Chondrocyte (in vitro differentiated cells): ENCODE data around the gene WIZ. TPM values are rescaled to one million over a fixed set of nuclear protein-coding genes. Genes with fewer than 3 reads are reported as not detected.

ENCODE experiments used
- DNase-seq: peaks from one replicate; pipeline ENCODE4 v3.0.0; 2021; ENCODE audit warnings: mixed read lengths, low spot score
- H3K27ac Mint-ChIP-seq: one replicate; pipeline ENCODE4 v1.8.0; 2021; ENCODE audit warnings: mild to moderate bottlenecking, moderate library complexity, mixed read lengths; ENCODE audit not compliant: unreplicated experiment
- H3K27me3 Mint-ChIP-seq: 2 replicates; pipeline ENCODE4 v1.8.0; 2021; ENCODE audit warnings: low read depth, mixed read lengths
- H3K36me3 Mint-ChIP-seq: 2 replicates; pipeline ENCODE4 v1.8.0; 2021; ENCODE audit warnings: low read depth, mixed read lengths
- H3K4me1 Mint-ChIP-seq: 2 replicates; pipeline ENCODE4 v1.8.0; 2021; ENCODE audit warnings: low read depth, mild to moderate bottlenecking, mixed read lengths
- H3K4me3 Mint-ChIP-seq: one replicate; pipeline ENCODE4 v1.8.0; 2021; ENCODE audit warnings: mild to moderate bottlenecking, moderate library complexity, mixed read lengths; ENCODE audit not compliant: unreplicated experiment
- H3K9me3 Mint-ChIP-seq: 2 replicates; pipeline ENCODE4 v1.8.0; 2021; ENCODE audit warnings: low read depth, mixed read lengths
- total RNA-seq: library from RNA; stranded (reverse); gene quantifications from 3 replicates; pipeline ENCODE4 v1.2.1, GENCODE V29; 2021
- TF ChIP-seq, protein P1 (sequence below): fragments of 200-600 bp; sonication (generic); IDR thresholded peaks from 2 replicates; pipeline ENCODE4 v1.5.0; 2021; ENCODE audit warnings: antibody characterized with exemption, mild to moderate bottlenecking, moderate library complexity

WIZ gene
- total RNA-seq, 1 donor from 2014 or later: 52.4 TPM

DNA sequence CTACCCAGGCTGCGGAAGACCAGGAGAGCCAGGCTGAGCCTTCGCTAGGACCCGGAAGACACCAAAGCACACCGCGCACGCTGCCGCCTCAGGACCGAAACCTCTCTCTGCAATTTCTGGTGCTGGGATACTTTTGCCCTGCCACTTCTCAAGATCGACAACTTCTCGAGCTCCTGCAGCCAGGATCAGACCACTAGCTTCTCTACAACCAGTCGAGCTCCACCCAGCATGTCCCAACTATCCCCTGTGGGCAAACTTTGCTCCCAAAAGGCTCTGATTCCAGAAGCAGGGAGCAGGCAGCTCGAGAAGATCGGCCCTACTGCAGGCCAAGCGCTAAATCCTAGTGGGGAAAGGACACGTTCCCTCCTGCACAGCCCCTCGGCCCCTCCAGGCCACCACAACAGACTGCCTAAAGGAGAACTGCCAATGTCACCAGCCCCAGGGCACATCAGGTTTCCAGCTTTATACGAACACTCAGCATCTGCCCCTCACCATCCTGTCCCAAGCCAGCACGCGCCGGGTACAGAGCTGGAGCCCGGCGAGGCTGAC lies 71.1 kb downstream of the WIZ start:
- Mint-ChIP-seq H3K36me3 (peaks cover 2% of the 10 kb centered on the region), H3K4me3 (peak overlapping the region; percentile 88), H3K27me3 (no peaks in the 10 kb centered on the region), H3K27ac (peak overlapping the region; percentile 90), H3K9me3 (no peaks in the 10 kb centered on the region), H3K4me1 (peaks cover 41% of the 10 kb centered on the region)
- TF ChIP-seq, protein P1, sequence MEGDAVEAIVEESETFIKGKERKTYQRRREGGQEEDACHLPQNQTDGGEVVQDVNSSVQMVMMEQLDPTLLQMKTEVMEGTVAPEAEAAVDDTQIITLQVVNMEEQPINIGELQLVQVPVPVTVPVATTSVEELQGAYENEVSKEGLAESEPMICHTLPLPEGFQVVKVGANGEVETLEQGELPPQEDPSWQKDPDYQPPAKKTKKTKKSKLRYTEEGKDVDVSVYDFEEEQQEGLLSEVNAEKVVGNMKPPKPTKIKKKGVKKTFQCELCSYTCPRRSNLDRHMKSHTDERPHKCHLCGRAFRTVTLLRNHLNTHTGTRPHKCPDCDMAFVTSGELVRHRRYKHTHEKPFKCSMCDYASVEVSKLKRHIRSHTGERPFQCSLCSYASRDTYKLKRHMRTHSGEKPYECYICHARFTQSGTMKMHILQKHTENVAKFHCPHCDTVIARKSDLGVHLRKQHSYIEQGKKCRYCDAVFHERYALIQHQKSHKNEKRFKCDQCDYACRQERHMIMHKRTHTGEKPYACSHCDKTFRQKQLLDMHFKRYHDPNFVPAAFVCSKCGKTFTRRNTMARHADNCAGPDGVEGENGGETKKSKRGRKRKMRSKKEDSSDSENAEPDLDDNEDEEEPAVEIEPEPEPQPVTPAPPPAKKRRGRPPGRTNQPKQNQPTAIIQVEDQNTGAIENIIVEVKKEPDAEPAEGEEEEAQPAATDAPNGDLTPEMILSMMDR: peak; percentile 7
- DNase-seq: peak; percentile 73

DNA sequence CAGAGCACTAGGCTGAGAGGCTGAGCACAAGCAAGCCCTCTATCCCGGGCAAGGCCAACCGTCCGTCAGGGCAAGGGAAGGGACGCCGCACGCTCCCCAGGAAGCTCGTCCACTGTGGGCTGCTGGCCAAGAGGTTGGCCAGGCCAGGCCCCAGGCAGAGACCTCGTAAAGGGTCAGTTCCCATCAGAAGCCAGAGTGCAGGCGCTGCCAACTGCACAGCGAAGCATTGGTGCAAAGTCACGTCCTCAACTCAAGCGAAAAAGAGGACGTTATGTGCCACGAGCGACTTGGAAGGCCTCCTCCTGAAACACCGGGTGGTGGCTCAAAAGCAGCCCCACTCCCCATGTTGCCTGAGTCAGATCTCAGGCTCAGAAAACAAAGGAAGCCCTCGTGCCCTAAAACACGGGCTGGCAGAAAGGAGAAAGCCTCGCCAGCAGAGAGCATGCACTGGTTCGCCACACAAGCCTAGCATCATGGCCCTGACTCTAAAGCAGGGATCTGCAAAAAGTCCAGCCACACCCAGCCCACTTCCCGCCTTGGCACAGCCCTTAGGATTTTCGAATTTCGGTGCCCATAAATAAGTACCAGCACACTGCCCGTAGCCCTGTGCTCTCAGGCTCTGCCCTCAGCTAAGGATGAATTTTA lies 74.8 kb downstream of the WIZ start:
- no peak for DNase-seq
- H3K27ac Mint-ChIP-seq: no peak overlapping the region
- peaks cover 5% of the 10 kb centered on the region for H3K36me3 Mint-ChIP-seq
- no peak overlapping the region for H3K4me3 Mint-ChIP-seq
- TF ChIP-seq, protein P1: no peak
- no peaks in the 10 kb centered on the region for H3K9me3 Mint-ChIP-seq
- H3K27me3 Mint-ChIP-seq: no peaks in the 10 kb centered on the region
- H3K4me1 Mint-ChIP-seq: peaks cover 28% of the 10 kb centered on the region

DNA sequence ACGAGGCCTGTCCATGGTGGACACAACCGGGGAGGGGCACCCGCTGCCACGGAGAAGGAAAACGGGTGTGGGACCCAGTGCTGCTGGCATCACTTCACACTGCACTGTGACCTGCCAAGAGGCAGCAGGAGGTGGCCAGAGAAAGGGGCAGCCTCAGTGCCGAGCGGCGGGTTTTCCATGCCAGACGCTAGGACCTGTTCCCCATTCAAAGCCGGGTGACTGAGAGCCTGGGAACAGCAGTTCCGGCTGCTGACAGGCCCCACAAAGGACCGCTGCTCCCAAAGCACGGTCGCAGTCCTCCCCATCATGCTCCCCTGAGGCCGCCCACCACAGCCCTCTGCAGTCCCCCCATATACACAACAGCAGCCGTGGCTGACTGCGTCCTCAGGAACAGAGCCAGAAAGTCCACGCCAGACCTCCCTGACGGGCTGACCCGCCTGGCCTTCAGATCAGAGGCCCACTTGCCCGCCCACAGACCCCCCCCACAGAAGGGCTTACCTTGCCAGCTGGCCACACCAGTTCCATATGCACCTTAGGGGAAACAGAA lies 75.6 kb downstream of the WIZ start:
- Mint-ChIP-seq H3K27ac (no peak overlapping the region), H3K36me3 (peaks cover 7% of the 10 kb centered on the region), H3K4me1 (peaks cover 28% of the 10 kb centered on the region), H3K9me3 (no peaks in the 10 kb centered on the region), H3K4me3 (no peak overlapping the region), H3K27me3 (no peaks in the 10 kb centered on the region)
- TF ChIP-seq, protein P1: no peak
- DNase-seq: peak; percentile 81

DNA sequence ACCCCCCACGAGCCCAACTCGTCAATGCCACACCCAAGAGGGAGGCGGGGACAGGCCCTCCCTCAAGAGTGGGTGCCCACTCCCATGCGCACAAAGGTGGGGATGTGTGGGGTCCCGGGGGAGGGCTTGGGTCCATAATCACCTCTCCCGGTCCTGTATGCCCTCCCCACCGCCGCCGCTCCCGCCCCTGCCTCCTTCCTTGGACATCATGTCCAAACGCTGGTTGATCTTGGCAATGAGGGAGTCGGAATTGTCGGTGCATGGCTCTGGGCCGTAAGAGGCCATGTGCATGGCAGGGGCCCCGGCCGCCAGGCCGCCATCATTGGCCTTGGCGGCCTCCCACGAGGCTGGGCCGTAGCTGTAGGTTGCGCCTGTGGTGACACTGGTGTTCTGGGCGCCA lies 76.1 kb downstream of the WIZ start:
- Mint-ChIP-seq H3K36me3 (peaks cover 8% of the 10 kb centered on the region), H3K4me1 (peaks cover 28% of the 10 kb centered on the region), H3K27ac (no peak overlapping the region), H3K27me3 (no peaks in the 10 kb centered on the region), H3K9me3 (no peaks in the 10 kb centered on the region), H3K4me3 (no peak overlapping the region)
- TF ChIP-seq, protein P1: no peak
- peak; percentile 90 for DNase-seq

DNA sequence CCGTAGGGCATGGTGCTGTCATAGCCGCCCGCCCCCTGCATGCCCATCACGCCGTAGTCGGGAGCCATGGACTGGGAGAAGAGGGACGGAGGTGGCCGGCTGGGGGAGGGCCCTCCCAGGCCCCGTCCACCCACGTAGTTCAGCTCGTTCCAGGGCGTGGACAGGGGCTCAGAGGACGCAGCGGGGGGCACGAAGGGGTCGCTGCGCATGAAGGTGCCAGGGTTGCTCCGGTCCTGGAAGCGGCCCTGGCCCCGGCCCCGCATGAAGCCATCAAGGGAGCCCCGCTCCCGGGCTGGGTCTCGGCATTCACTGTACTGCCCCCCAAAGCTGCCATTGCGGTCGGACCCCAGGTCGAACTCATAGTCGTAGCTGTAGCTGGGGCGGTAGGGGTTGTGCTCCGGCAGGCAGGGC lies 76.9 kb downstream of the WIZ start:
- peaks cover 23% of the 10 kb centered on the region for H3K4me1 Mint-ChIP-seq
- no peaks in the 10 kb centered on the region for H3K27me3 Mint-ChIP-seq
- H3K27ac Mint-ChIP-seq: no peak overlapping the region
- TF ChIP-seq, protein P1: no peak
- H3K9me3 Mint-ChIP-seq: no peaks in the 10 kb centered on the region
- peak; percentile 87 for DNase-seq
- peaks cover 13% of the 10 kb centered on the region for H3K36me3 Mint-ChIP-seq
- H3K4me3 Mint-ChIP-seq: no peak overlapping the region
